WTC11 (cell line): ENCODE data around the gene SULT1C3.

Experiments used
- ATF3 ChIP-seq: sonication (generic); formaldehyde crosslinking; conservative IDR thresholded peaks from 2 replicates; pipeline ENCODE4 v1.8.1; 2022; ENCODE audit warnings: mild to moderate bottlenecking, missing genetic modification reagents
- CREB1 ChIP-seq: sonication (generic); formaldehyde crosslinking; IDR thresholded peaks from 2 replicates; pipeline ENCODE4 v1.8.0; 2023; ENCODE audit warnings: mild to moderate bottlenecking, missing genetic modification reagents
- CTCF ChIP-seq: fragments of 200-600 bp; IDR thresholded peaks from 2 replicates; pipeline ENCODE4 v1.8.0; 2022; ENCODE audit warnings: antibody characterized with exemption
- ETV6 ChIP-seq: sonication (generic); formaldehyde crosslinking; IDR thresholded peaks from 2 replicates; pipeline ENCODE4 v1.8.1; 2022; ENCODE audit warnings: mild to moderate bottlenecking, missing genetic modification reagents
- KAT7 ChIP-seq: sonication (generic); formaldehyde crosslinking; IDR thresholded peaks from 2 replicates; pipeline ENCODE4 v1.8.1; 2023; ENCODE audit warnings: missing genetic modification reagents, mild to moderate bottlenecking, borderline replicate concordance
- NFE2L1 ChIP-seq: sonication (generic); formaldehyde crosslinking; IDR thresholded peaks from 2 replicates; pipeline ENCODE4 v1.8.1; 2023; ENCODE audit warnings: missing genetic modification reagents
- PRDM15 ChIP-seq: sonication (generic); formaldehyde crosslinking; IDR thresholded peaks from 2 replicates; pipeline ENCODE4 v1.8.0; 2022; ENCODE audit warnings: missing genetic modification reagents
- PRRX2 ChIP-seq: fragments of 250-450 bp; sonication (Bioruptor Pico); IDR thresholded peaks from 2 replicates; pipeline ENCODE4 v1.8.0; 2021; ENCODE audit warnings: mild to moderate bottlenecking
- STAT6 ChIP-seq: sonication (generic); formaldehyde crosslinking; conservative IDR thresholded peaks from 2 replicates; pipeline ENCODE4 v1.8.1; 2023; ENCODE audit warnings: mild to moderate bottlenecking, low read depth, missing genetic modification reagents, moderate library complexity
- TP53 ChIP-seq: sonication (generic); formaldehyde crosslinking; IDR thresholded peaks from 2 replicates; pipeline ENCODE4 v1.8.1; 2023; ENCODE audit warnings: mild to moderate bottlenecking, missing genetic modification reagents
- USF2 ChIP-seq: sonication (generic); formaldehyde crosslinking; IDR thresholded peaks from 2 replicates; pipeline ENCODE4 v1.8.1; 2023; ENCODE audit warnings: mild to moderate bottlenecking, missing genetic modification reagents, moderate library complexity
- ZBTB21 ChIP-seq: sonication (generic); formaldehyde crosslinking; IDR thresholded peaks from 2 replicates; pipeline ENCODE4 v1.8.1; 2023; ENCODE audit warnings: mild to moderate bottlenecking, missing genetic modification reagents, borderline replicate concordance
- ZBTB43 ChIP-seq: sonication (generic); formaldehyde crosslinking; IDR thresholded peaks from 2 replicates; pipeline ENCODE4 v1.8.1; 2023; ENCODE audit warnings: mild to moderate bottlenecking, missing genetic modification reagents

GRCh38 chr2:108193251-108193650 lies 46.5 kb upstream of the SULT1C3 start:
- TF ChIP-seq STAT6 (CRISPR knock-in tag) (no peak), CTCF (no peak), ETV6 (CRISPR knock-in tag) (no peak), TP53 (CRISPR knock-in tag) (no peak), PRRX2 (CRISPR knock-in tag) (no peak), PRDM15 (CRISPR knock-in tag) (no peak), CREB1 (CRISPR knock-in tag) (no peak), NFE2L1 (CRISPR knock-in tag) (no peak), KAT7 (CRISPR knock-in tag) (no peak), ATF3 (CRISPR knock-in tag) (no peak), USF2 (CRISPR knock-in tag) (no peak), ZBTB21 (CRISPR knock-in tag) (no peak), ZBTB43 (CRISPR knock-in tag) (no peak)
